ENCODE results near the gene CCN2.

GRCh38 chr6:131945971-131946370 is 5.2 kb downstream of the CCN2 start:
- TF ChIP-seq POLR2A (IDR thresholded peaks at IDR 0.05; ENCODE audit: low read depth, low read length), result no peak
- no peak for TF ChIP-seq POLR2AphosphoS5 (IDR thresholded peaks at IDR 0.05; ENCODE audit: low read depth, low read length)

Measured in GM12891 (cell line).